ENCODE results near the gene EZH1. TPM values are rescaled to one million over a fixed set of nuclear protein-coding genes. Genes with fewer than 3 reads are reported as not detected.

EZH1 gene
- total RNA-seq, 1 experiment from 2014 or later: 22.8 TPM

DNA sequence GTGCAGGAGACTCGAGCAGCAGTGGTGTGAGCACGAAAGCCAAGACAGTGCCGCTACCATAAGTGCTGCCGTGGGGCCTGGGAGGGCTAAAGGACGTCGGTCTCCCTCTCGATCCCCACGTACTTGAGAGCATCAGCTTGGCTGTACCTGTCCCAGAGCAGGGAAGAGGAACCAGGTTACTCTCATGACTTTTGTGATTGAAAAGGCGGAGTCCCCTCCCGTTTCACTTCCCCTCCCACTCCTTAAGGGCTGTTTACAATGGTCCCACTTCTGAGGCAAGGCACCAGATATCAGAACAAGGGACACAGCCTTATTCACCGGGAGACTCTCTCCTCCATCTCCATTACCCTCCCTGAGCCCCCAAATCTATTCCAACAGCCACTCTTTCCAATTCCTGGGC lies 42.4 kb downstream of the EZH1 start:
- intact Hi-C loops (cut with micrococcal nuclease; ENCODE audit: unreplicated experiment): no loop called here
- H3F3A ChIP-seq (ENCODE audit: insufficient read depth, low read depth): no peaks in the 10 kb centered on the region
- H3K4me2 ChIP-seq: no peak overlapping the region
- no peak for DNase-seq
- H3K9me3 ChIP-seq (ENCODE audit: insufficient read depth, low read depth): no peaks in the 10 kb centered on the region
- TF ChIP-seq EZH2 (IDR thresholded peaks at IDR 0.05; ENCODE audit: low read depth): no peak
- TF ChIP-seq, protein P1, sequence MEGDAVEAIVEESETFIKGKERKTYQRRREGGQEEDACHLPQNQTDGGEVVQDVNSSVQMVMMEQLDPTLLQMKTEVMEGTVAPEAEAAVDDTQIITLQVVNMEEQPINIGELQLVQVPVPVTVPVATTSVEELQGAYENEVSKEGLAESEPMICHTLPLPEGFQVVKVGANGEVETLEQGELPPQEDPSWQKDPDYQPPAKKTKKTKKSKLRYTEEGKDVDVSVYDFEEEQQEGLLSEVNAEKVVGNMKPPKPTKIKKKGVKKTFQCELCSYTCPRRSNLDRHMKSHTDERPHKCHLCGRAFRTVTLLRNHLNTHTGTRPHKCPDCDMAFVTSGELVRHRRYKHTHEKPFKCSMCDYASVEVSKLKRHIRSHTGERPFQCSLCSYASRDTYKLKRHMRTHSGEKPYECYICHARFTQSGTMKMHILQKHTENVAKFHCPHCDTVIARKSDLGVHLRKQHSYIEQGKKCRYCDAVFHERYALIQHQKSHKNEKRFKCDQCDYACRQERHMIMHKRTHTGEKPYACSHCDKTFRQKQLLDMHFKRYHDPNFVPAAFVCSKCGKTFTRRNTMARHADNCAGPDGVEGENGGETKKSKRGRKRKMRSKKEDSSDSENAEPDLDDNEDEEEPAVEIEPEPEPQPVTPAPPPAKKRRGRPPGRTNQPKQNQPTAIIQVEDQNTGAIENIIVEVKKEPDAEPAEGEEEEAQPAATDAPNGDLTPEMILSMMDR (conservative IDR thresholded peaks at IDR 0.05): no peak
- no peaks in the 10 kb centered on the region for H3K27me3 ChIP-seq (ENCODE audit: insufficient read depth, low read depth)
- H4K20me1 ChIP-seq (ENCODE audit: insufficient read depth): no peaks in the 10 kb centered on the region
- H3K36me3 ChIP-seq (ENCODE audit: low read depth): no peaks in the 10 kb centered on the region
- H3K9me2 ChIP-seq (ENCODE audit: insufficient read depth): no peaks in the 10 kb centered on the region
- POLR2A ChIA-PET (ENCODE audit: unreplicated experiment): no interaction called here
- H3K27ac ChIP-seq: no peak overlapping the region
- no TSS peak for BruUV-seq (replicated peaks)
- no peak overlapping the region for H2AFZ ChIP-seq
- H3K4me3 ChIP-seq: no peak overlapping the region
- H3K4me1 ChIP-seq (replicated peaks; ENCODE audit: insufficient read depth): no peaks in the 10 kb centered on the region
- CTCF ChIA-PET: interaction anchor here (0.6 kb wide), 1 partner anchor 20 kb away, joined by 5 read pairs; no protein-coding TSS in a partner anchor
- H3K79me2 ChIP-seq (ENCODE audit: low read depth): no peaks in the 10 kb centered on the region

DNA sequence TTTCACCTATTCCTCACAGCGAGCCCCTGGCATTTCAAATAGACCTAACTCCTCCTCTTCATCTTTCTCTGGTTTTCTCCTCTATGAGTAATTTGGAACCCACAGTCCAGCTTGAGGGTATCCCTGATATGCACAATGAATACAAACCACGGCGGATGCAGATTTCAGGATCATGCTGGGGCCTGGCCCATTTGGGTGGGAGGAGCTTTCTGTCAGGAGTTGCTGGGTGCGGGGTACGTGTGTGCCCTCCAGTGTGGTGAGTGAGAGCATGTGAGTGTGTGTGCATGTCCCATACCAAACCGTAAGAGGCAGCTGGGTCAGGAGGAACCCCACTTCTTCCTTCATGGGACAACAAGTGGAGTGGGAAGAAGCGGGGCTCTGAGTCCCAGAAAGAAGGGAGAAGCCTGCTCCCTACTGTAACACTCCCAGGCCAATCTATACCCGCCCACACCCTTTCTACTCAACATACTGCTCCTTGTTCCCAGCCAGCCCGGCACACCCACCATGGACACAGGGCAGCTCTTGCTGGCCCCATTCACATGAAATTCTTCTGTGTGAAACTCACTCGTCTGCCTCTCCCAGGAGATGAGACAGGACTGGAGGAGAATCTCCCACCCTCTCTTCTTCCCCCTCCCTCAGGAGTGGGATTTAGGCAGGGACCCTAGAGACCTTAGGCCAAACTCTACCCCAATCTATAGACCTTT lies 44.1 kb downstream of the EZH1 start:
- Histone ChIP-seq H3K79me2 (ENCODE audit: low read depth) (no peaks in the 10 kb centered on the region), H4K20me1 (ENCODE audit: insufficient read depth) (no peaks in the 10 kb centered on the region), H2AFZ (no peak overlapping the region), H3K27me3 (ENCODE audit: insufficient read depth, low read depth) (no peaks in the 10 kb centered on the region), H3K9me3 (ENCODE audit: insufficient read depth, low read depth) (no peaks in the 10 kb centered on the region), H3K27ac (no peak overlapping the region), H3K9me2 (ENCODE audit: insufficient read depth) (no peaks in the 10 kb centered on the region), H3K4me1 (replicated peaks; ENCODE audit: insufficient read depth) (no peaks in the 10 kb centered on the region), H3K4me2 (no peak overlapping the region), H3K36me3 (ENCODE audit: low read depth) (no peaks in the 10 kb centered on the region), H3F3A (ENCODE audit: insufficient read depth, low read depth) (no peaks in the 10 kb centered on the region), H3K4me3 (no peak overlapping the region)
- ChIA-PET POLR2A (ENCODE audit: unreplicated experiment) (no interaction called here), CTCF (no interaction called here)
- intact Hi-C loops (cut with micrococcal nuclease; ENCODE audit: unreplicated experiment): no loop called here
- no peak for DNase-seq
- TF ChIP-seq, protein P1 (conservative IDR thresholded peaks at IDR 0.05): no peak
- TF ChIP-seq EZH2 (IDR thresholded peaks at IDR 0.05; ENCODE audit: low read depth): no peak
- no TSS peak for BruUV-seq (replicated peaks)

DNA sequence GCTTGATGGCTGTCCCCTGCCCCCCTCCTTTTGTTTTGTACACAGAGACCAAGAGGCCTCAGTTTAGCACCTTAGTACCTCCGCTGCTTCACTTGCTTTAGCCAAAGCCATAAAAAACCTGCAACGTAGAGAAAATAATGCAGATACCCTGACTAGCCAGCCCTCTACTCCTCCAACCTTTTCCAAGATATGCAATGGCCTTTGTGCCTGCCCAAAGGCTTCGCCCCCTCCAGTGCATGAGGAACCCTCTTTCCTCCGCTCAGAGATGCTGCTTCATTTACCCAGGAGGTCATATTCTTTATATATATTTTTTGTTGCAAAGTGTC lies 45.5 kb downstream of the EZH1 start:
- no peak for TF ChIP-seq EZH2 (IDR thresholded peaks at IDR 0.05; ENCODE audit: low read depth)
- TF ChIP-seq, protein P1 (conservative IDR thresholded peaks at IDR 0.05): no peak
- no peak overlapping the region for H3K4me3 ChIP-seq
- H3K9me3 ChIP-seq (ENCODE audit: insufficient read depth, low read depth): no peaks in the 10 kb centered on the region
- H3K27ac ChIP-seq: no peak overlapping the region
- H3K27me3 ChIP-seq (ENCODE audit: insufficient read depth, low read depth): no peaks in the 10 kb centered on the region
- intact Hi-C loops (cut with micrococcal nuclease; ENCODE audit: unreplicated experiment): no loop called here
- no peaks in the 10 kb centered on the region for H4K20me1 ChIP-seq (ENCODE audit: insufficient read depth)
- DNase-seq: no peak
- CTCF ChIA-PET: interaction anchor here (0.6 kb wide), 1 partner anchor 503 kb away, joined by 10 read pairs; no protein-coding TSS in a partner anchor
- H3K36me3 ChIP-seq (ENCODE audit: low read depth): no peaks in the 10 kb centered on the region
- BruUV-seq (replicated peaks): no TSS peak
- no peaks in the 10 kb centered on the region for H3K4me1 ChIP-seq (replicated peaks; ENCODE audit: insufficient read depth)
- POLR2A ChIA-PET (ENCODE audit: unreplicated experiment): no interaction called here
- no peak overlapping the region for H3K4me2 ChIP-seq
- H3K9me2 ChIP-seq (ENCODE audit: insufficient read depth): no peaks in the 10 kb centered on the region
- no peaks in the 10 kb centered on the region for H3K79me2 ChIP-seq (ENCODE audit: low read depth)
- H3F3A ChIP-seq (ENCODE audit: insufficient read depth, low read depth): no peaks in the 10 kb centered on the region
- no peak overlapping the region for H2AFZ ChIP-seq

All from PC-9 (cell line).